Osteoblast (primary cell): ENCODE measurements around the gene PDCD7. TPM values are rescaled to one million over a fixed set of nuclear protein-coding genes. Genes with fewer than 3 reads are reported as not detected.

ENCODE experiments used
- DNase-seq: peaks from one replicate; pipeline ENCODE4 v3.0.0; 2011; ENCODE audit warnings: low spot score, mixed read lengths; ENCODE audit not compliant: insufficient read length; ENCODE audit errors: missing footprints
- H2AFZ ChIP-seq: 2 replicates; pipeline ENCODE4 v1.6.0; 2011; ENCODE audit warnings: mild to moderate bottlenecking, low read length
- H3K27ac ChIP-seq: 2 replicates; pipeline ENCODE4 v1.5.1; 2011; ENCODE audit warnings: mild to moderate bottlenecking, low read depth, low read length, moderate library complexity
- H3K27me3 ChIP-seq: 2 replicates; pipeline ENCODE4 v1.6.0; 2012; ENCODE audit warnings: mild to moderate bottlenecking, control low read depth, inconsistent platforms, low read length, moderate library complexity; ENCODE audit not compliant: insufficient read depth
- H3K36me3 ChIP-seq: 2 replicates; pipeline ENCODE4 v1.5.1; 2011; ENCODE audit warnings: mild to moderate bottlenecking, low read length, control low read depth, moderate library complexity; ENCODE audit not compliant: insufficient read depth
- H3K4me1 ChIP-seq: 2 replicates; pipeline ENCODE4 v1.5.1; 2011; ENCODE audit warnings: mild to moderate bottlenecking, low read length, control low read depth, moderate library complexity; ENCODE audit not compliant: insufficient read depth
- H3K4me2 ChIP-seq: 2 replicates; pipeline ENCODE4 v1.6.0; 2011; ENCODE audit warnings: mild to moderate bottlenecking, low read length; ENCODE audit not compliant: insufficient read depth
- H3K4me3 ChIP-seq: fragments of 200-600 bp; sonication (generic); 3 replicates; pipeline ENCODE4 v1.5.1; 2012; ENCODE audit warnings: mild to moderate bottlenecking, low read length, inconsistent platforms; ENCODE audit not compliant: insufficient read depth
- H3K79me2 ChIP-seq: 2 replicates; pipeline ENCODE4 v1.6.0; 2012; ENCODE audit warnings: mild to moderate bottlenecking, low read length, control low read depth, inconsistent platforms; ENCODE audit not compliant: insufficient read depth
- H3K9me3 ChIP-seq: 2 replicates; pipeline ENCODE4 v1.5.1; 2011; ENCODE audit warnings: low read depth, low read length, control low read depth
- H4K20me1 ChIP-seq: 2 replicates; pipeline ENCODE4 v1.6.0; 2012; ENCODE audit warnings: mild to moderate bottlenecking, low read length, control low read depth; ENCODE audit not compliant: insufficient read depth
- CTCF ChIP-seq: IDR thresholded peaks from 2 replicates; pipeline ENCODE4 v1.5.1; 2011; ENCODE audit warnings: mild to moderate bottlenecking, low read depth, low read length, moderate library complexity; ENCODE audit errors: extremely low read depth
- total RNA-seq: library from RNA; depleted of rRNA; stranded (reverse); fragments of >200 nt; gene quantifications from 2 replicates; pipeline ENCODE4 v1.2.3, GENCODE V29; 2012

The PDCD7 gene
- total RNA-seq, 1 donor = 19.5 TPM

GRCh38 chr15:65072617-65073016 is 61.0 kb downstream of the PDCD7 start:
- Histone ChIP-seq H3K4me1 (peaks cover 25% of the 10 kb centered on the region), H3K27me3 (peaks cover 7% of the 10 kb centered on the region), H4K20me1 (no peaks in the 10 kb centered on the region), H3K36me3 (no peaks in the 10 kb centered on the region), H2AFZ (no peak overlapping the region), H3K4me2 (no peak overlapping the region), H3K27ac (no peak overlapping the region), H3K9me3 (no peaks in the 10 kb centered on the region), H3K4me3 (no peak overlapping the region), H3K79me2 (no peaks in the 10 kb centered on the region)
- peak; percentile 77 for DNase-seq
- no peak for TF ChIP-seq CTCF

GRCh38 chr15:65072027-65072426 is 61.6 kb downstream of the PDCD7 start:
- TF ChIP-seq CTCF = no peak
- Histone ChIP-seq H3K4me3 (no peak overlapping the region), H3K9me3 (no peaks in the 10 kb centered on the region), H3K4me1 (peaks cover 25% of the 10 kb centered on the region), H3K36me3 (no peaks in the 10 kb centered on the region), H3K79me2 (no peaks in the 10 kb centered on the region), H3K27me3 (peaks cover 13% of the 10 kb centered on the region), H4K20me1 (no peaks in the 10 kb centered on the region), H2AFZ (no peak overlapping the region), H3K27ac (no peak overlapping the region), H3K4me2 (no peak overlapping the region)
- DNase-seq = peak; percentile 95

- Histone ChIP-seq H3K27ac (no peak overlapping the region), H3K4me1 (peaks cover 25% of the 10 kb centered on the region), H2AFZ (no peak overlapping the region), H4K20me1 (no peaks in the 10 kb centered on the region), H3K36me3 (no peaks in the 10 kb centered on the region), H3K79me2 (no peaks in the 10 kb centered on the region), H3K4me3 (no peak overlapping the region), H3K27me3 (peaks cover 20% of the 10 kb centered on the region), H3K4me2 (no peak overlapping the region), H3K9me3 (no peaks in the 10 kb centered on the region)
- peak; percentile 80 for DNase-seq
- TF ChIP-seq CTCF = no peak
Observed at GRCh38 chr15:65071381-65071811, 62.2 kb downstream of the PDCD7 start.

- H3K4me2 ChIP-seq = no peak overlapping the region
- H3K79me2 ChIP-seq = no peaks in the 10 kb centered on the region
- H3K9me3 ChIP-seq = no peaks in the 10 kb centered on the region
- H3K27ac ChIP-seq = no peak overlapping the region
- no peaks in the 10 kb centered on the region for H3K36me3 ChIP-seq
- H4K20me1 ChIP-seq = no peaks in the 10 kb centered on the region
- peaks cover 25% of the 10 kb centered on the region for H3K4me1 ChIP-seq
- H2AFZ ChIP-seq = no peak overlapping the region
- H3K4me3 ChIP-seq = no peak overlapping the region
- peaks cover 33% of the 10 kb centered on the region for H3K27me3 ChIP-seq
- peak; percentile 68 for DNase-seq
- no peak for TF ChIP-seq CTCF
Observed at GRCh38 chr15:65069779-65070546, 63.6 kb downstream of the PDCD7 start.
